AG04449 (cell line): ENCODE data around the gene CMIP.

Experiments
- CTCF ChIA-PET: fragments of 350-600 bp; formaldehyde crosslinking; extraction: SDS; loops from one replicate; lab custom pipeline; 2021; ENCODE audit warnings: antibody characterized with exemption; lab: Yijun Ruan, JAX
- POLR2A ChIA-PET: fragments of 400-600, 350-600 bp; formaldehyde crosslinking; extraction: SDS; loops from one replicate; lab custom pipeline; 2020; ENCODE audit warnings: antibody characterized with exemption, inconsistent platforms; lab: Yijun Ruan, JAX
- DNase-seq: peaks from one replicate; pipeline ENCODE4 v3.0.0-alpha.2; 2010; ENCODE audit warnings: low read depth, low spot score
- H3K4me3 ChIP-seq: 2 replicates; pipeline ENCODE4 v1.5.1; 2011; ENCODE audit warnings: low read depth, mild to moderate bottlenecking, control low read depth, low read length
- TF ChIP-seq, protein P1 (sequence below): IDR thresholded peaks from one replicate; pipeline ENCODE4 v1.5.1; 2011; ENCODE audit warnings: mild to moderate bottlenecking, moderate library complexity, low read length, control low read depth, inconsistent platforms; ENCODE audit not compliant: insufficient read depth; ENCODE audit errors: missing control alignments

The CMIP gene

DNA sequence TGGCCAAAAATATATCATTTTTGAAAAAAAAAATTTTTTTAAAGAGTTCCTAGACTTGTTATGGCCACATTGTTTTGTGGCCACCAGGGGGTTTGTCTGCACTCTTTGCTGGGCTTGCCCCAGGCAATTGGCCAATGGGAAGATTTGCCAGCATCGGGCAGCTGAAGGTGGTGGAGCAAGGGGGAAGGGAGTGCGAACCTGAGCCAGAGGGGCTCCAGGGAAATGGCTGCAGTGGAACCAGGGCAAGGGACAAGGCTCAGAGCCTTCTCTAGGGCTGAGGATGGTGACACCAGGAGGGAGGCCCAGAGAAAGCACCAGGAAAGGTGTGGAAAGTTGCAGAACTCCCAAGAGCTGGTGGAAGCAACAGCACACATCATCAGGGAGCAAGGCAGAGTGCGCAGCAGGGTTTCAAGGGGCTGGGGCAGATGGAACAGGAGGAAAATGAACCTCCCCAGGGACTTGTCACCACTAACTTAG is 15.5 kb upstream of the CMIP start:
- H3K4me3 ChIP-seq = no peak overlapping the region
- no peak for DNase-seq
- TF ChIP-seq, protein P1, sequence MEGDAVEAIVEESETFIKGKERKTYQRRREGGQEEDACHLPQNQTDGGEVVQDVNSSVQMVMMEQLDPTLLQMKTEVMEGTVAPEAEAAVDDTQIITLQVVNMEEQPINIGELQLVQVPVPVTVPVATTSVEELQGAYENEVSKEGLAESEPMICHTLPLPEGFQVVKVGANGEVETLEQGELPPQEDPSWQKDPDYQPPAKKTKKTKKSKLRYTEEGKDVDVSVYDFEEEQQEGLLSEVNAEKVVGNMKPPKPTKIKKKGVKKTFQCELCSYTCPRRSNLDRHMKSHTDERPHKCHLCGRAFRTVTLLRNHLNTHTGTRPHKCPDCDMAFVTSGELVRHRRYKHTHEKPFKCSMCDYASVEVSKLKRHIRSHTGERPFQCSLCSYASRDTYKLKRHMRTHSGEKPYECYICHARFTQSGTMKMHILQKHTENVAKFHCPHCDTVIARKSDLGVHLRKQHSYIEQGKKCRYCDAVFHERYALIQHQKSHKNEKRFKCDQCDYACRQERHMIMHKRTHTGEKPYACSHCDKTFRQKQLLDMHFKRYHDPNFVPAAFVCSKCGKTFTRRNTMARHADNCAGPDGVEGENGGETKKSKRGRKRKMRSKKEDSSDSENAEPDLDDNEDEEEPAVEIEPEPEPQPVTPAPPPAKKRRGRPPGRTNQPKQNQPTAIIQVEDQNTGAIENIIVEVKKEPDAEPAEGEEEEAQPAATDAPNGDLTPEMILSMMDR = peak; percentile 57
- POLR2A ChIA-PET = no interaction called here
- CTCF ChIA-PET = interaction anchor here (1.1 to 2.6 kb wide), 7 partner anchors 10 to 269 kb away, joined by 4 to 10 read pairs (median 7); no protein-coding TSS in a partner anchor

- TF ChIP-seq, protein P1 = no peak
- no peak overlapping the region for H3K4me3 ChIP-seq
- ChIA-PET CTCF (interaction anchor here (1.2 to 1.7 kb wide), 3 partner anchors 8 to 266 kb away, joined by 3 to 7 read pairs (median 6); no protein-coding TSS in a partner anchor), POLR2A (no interaction called here)
- DNase-seq = peak; percentile 21
These were observed 12.9 kb upstream of the CMIP start for GRCh38 chr16:81431554-81432353.

GRCh38 chr16:81432937-81433557 is 11.6 kb upstream of the CMIP start:
- ChIA-PET POLR2A (interaction anchor here (0.6 kb wide), 1 partner anchor 27 kb away, joined by 3 read pairs; no protein-coding TSS in a partner anchor), CTCF (interaction anchor here (0.7 kb wide), 1 partner anchor 127 kb away, joined by 3 read pairs; no protein-coding TSS in a partner anchor)
- H3K4me3 ChIP-seq = no peak overlapping the region
- TF ChIP-seq, protein P1 = no peak
- no peak for DNase-seq

GRCh38 chr16:81435103-81435502 is 9.5 kb upstream of the CMIP start:
- no peak overlapping the region for H3K4me3 ChIP-seq
- ChIA-PET CTCF (no interaction called here), POLR2A (no interaction called here)
- DNase-seq = no peak
- TF ChIP-seq, protein P1 = no peak

GRCh38 chr16:81435567-81435966 is 9.0 kb upstream of the CMIP start:
- ChIA-PET CTCF (interaction anchor here (1.3 kb wide), 1 partner anchor 8 kb away, joined by 3 read pairs; no protein-coding TSS in a partner anchor), POLR2A (no interaction called here)
- DNase-seq = no peak
- no peak overlapping the region for H3K4me3 ChIP-seq
- TF ChIP-seq, protein P1 = no peak

- DNase-seq = no peak
- ChIA-PET POLR2A (interaction anchor here (0.6 kb wide), 1 partner anchor 12 kb away, joined by 3 read pairs; no protein-coding TSS in a partner anchor), CTCF (interaction anchor here (1.3 kb wide), 1 partner anchor 9 kb away, joined by 3 read pairs; no protein-coding TSS in a partner anchor)
- TF ChIP-seq, protein P1 = no peak
- H3K4me3 ChIP-seq = no peak overlapping the region
These were observed 8.2 kb upstream of the CMIP start for GRCh38 chr16:81436386-81436785.
